ENCODE data around the gene KCNN3.

GRCh38 chr1:154791292-154792166 lies 78.6 kb downstream of the KCNN3 start:
- TF ChIP-seq POLR2A (IDR thresholded peaks at IDR 0.05), result no peak
- TF ChIP-seq, protein P1, sequence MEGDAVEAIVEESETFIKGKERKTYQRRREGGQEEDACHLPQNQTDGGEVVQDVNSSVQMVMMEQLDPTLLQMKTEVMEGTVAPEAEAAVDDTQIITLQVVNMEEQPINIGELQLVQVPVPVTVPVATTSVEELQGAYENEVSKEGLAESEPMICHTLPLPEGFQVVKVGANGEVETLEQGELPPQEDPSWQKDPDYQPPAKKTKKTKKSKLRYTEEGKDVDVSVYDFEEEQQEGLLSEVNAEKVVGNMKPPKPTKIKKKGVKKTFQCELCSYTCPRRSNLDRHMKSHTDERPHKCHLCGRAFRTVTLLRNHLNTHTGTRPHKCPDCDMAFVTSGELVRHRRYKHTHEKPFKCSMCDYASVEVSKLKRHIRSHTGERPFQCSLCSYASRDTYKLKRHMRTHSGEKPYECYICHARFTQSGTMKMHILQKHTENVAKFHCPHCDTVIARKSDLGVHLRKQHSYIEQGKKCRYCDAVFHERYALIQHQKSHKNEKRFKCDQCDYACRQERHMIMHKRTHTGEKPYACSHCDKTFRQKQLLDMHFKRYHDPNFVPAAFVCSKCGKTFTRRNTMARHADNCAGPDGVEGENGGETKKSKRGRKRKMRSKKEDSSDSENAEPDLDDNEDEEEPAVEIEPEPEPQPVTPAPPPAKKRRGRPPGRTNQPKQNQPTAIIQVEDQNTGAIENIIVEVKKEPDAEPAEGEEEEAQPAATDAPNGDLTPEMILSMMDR (IDR thresholded peaks at IDR 0.05), result peak in 1 of 6 experiments; percentile 4
